Adrenal gland (tissue), 5 donors: ENCODE measurements around the gene FGD2.

Experiments used
- CTCF ChIP-seq, 6 experiments: fragments of 450-650 bp in 4 of 6; fragments of 200-600 bp in 2 of 6; sonication (generic) in 1 of 6; IDR thresholded peaks; 1 replicate in 5 of 6; 2 replicates in 1 of 6; pipeline versions ENCODE4 v1.5.1 to v1.8.0; 2016 to 2021; ENCODE audit warnings: antibody characterized with exemption in 6 of 6, mild to moderate bottlenecking in 2 of 6, moderate library complexity in 1 of 6
- POLR2A ChIP-seq, 2 donors: fragments of 450-650 bp; IDR thresholded peaks; one replicate each; pipeline ENCODE4 v1.6.1; 2017; ENCODE audit warnings: antibody characterized with exemption in 2 of 2, mild to moderate bottlenecking in 2 of 2, moderate library complexity in 1 of 2
- donor health status: DM: no; HTN: no; CAD: no.

- TF ChIP-seq CTCF (IDR thresholded peaks at IDR 0.05) = no peak
- TF ChIP-seq POLR2A (IDR thresholded peaks at IDR 0.05) = no peak
Measured at GRCh38 chr6:36989264-36989663, 16.2 kb upstream of the FGD2 start.
